ENCODE measurements around the gene FRMPD4. TPM values are rescaled to one million over a fixed set of nuclear protein-coding genes. Genes with fewer than 3 reads are reported as not detected.
A peak's percentile ranks its signal among the peaks of the same experiment; 100 is the strongest.

FRMPD4 gene
- polyA plus RNA-seq, 2 of the 4 experiments (the other 2 are of a cell fraction), result 0.08 to 0.28 TPM

DNA sequence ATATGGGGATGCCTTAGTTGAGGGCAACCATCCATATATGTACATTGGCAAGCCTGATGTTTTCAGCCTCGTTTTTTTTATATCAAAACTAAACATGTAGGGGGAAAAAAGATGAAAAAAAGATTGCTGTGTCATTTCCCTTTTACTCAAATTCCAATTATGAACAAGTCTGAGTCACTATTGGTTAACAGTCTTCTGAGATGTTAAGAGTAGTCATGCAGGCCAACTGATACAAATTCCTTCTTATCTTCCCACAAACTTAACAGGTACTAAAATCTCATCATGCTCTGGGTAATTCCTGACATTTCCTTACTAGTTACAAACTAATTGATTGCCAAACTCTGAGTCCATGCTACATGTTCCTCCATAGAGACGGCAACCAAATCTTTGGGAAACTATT lies 222.1 kb downstream of the FRMPD4 start:
- WGBS (ENCODE audit: missing lambda C conversion rate), result 8% methylated on average over 2 of the region's 2 CpGs
- Histone ChIP-seq H3K9me3 (no peaks in the 10 kb centered on the region), H3K4me2 (peak overlapping the region; percentile 61), H3K4me1 (peaks cover 22% of the 10 kb centered on the region), H3K27ac (peak overlapping the region; percentile 78 to 81), H3K4me3 (no peak overlapping the region)
- peak; percentile 93 for FAIRE-seq
- peak; percentile 80 to 82 for ATAC-seq
- ChIA-PET CTCF (no interaction called here), POLR2A (no interaction called here)
- no peak for TF ChIP-seq CEBPB (IDR thresholded peaks at IDR 0.05)
- TF ChIP-seq GATA3 (IDR thresholded peaks at IDR 0.05; ENCODE audit: borderline replicate concordance), result peak; percentile 15; the same call in 1 of the 2 replicates
- no peak for TF ChIP-seq CHD4 (IDR thresholded peaks at IDR 0.05; ENCODE audit: borderline replicate concordance)
- TF ChIP-seq RAD21 (conservative IDR thresholded peaks at IDR 0.05 in 1 of 2, IDR thresholded peaks at IDR 0.05 in 1 of 2), result no peak
- peak; percentile 72 for TF ChIP-seq MAFK (IDR thresholded peaks at IDR 0.05; ENCODE audit: partially characterized antibody)
- TF ChIP-seq MAZ (IDR thresholded peaks at IDR 0.05; ENCODE audit: borderline replicate concordance, low read depth, low read length), result no peak
- TF ChIP-seq JUNB (IDR thresholded peaks at IDR 0.05), result peak; percentile 25; the same call in 1 of the 2 replicates
- TF ChIP-seq ZNF302 (CRISPR knock-in tag; IDR thresholded peaks at IDR 0.05), result no peak
- no peak for TF ChIP-seq RCOR1 (IDR thresholded peaks at IDR 0.05; ENCODE audit: low read depth, low read length)
- TF ChIP-seq FOSL2 (IDR thresholded peaks at IDR 0.05), result 0 out of 2 replicates have a peak, but pooled peaks have one; percentile 26
- TF ChIP-seq FOSL2 (CRISPR knock-in tag; IDR thresholded peaks at IDR 0.05), result peak; percentile 71
- no peak for TF ChIP-seq NPAS2 (CRISPR knock-in tag; IDR thresholded peaks at IDR 0.05; ENCODE audit: borderline replicate concordance)
- TF ChIP-seq, protein P1, sequence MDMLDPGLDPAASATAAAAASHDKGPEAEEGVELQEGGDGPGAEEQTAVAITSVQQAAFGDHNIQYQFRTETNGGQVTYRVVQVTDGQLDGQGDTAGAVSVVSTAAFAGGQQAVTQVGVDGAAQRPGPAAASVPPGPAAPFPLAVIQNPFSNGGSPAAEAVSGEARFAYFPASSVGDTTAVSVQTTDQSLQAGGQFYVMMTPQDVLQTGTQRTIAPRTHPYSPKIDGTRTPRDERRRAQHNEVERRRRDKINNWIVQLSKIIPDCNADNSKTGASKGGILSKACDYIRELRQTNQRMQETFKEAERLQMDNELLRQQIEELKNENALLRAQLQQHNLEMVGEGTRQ (IDR thresholded peaks at IDR 0.05), result no peak
- TF ChIP-seq CBX2 (IDR thresholded peaks at IDR 0.05; ENCODE audit: borderline replicate concordance, low read depth), result no peak
- TF ChIP-seq HOXB13 (CRISPR knock-in tag; IDR thresholded peaks at IDR 0.05; ENCODE audit: low read depth), result no peak
- TF ChIP-seq, protein P2, sequence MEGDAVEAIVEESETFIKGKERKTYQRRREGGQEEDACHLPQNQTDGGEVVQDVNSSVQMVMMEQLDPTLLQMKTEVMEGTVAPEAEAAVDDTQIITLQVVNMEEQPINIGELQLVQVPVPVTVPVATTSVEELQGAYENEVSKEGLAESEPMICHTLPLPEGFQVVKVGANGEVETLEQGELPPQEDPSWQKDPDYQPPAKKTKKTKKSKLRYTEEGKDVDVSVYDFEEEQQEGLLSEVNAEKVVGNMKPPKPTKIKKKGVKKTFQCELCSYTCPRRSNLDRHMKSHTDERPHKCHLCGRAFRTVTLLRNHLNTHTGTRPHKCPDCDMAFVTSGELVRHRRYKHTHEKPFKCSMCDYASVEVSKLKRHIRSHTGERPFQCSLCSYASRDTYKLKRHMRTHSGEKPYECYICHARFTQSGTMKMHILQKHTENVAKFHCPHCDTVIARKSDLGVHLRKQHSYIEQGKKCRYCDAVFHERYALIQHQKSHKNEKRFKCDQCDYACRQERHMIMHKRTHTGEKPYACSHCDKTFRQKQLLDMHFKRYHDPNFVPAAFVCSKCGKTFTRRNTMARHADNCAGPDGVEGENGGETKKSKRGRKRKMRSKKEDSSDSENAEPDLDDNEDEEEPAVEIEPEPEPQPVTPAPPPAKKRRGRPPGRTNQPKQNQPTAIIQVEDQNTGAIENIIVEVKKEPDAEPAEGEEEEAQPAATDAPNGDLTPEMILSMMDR (IDR thresholded peaks at IDR 0.05), result no peak
- TF ChIP-seq CBX8 (IDR thresholded peaks at IDR 0.05), result no peak
- no peak for TF ChIP-seq NR3C1 (IDR thresholded peaks at IDR 0.05)
- no peak for TF ChIP-seq MYC (IDR thresholded peaks at IDR 0.05; ENCODE audit: borderline replicate concordance, low read length)
- no peak for TF ChIP-seq TFCP2L1 (CRISPR knock-in tag; IDR thresholded peaks at IDR 0.05)
- TF ChIP-seq, protein P3, sequence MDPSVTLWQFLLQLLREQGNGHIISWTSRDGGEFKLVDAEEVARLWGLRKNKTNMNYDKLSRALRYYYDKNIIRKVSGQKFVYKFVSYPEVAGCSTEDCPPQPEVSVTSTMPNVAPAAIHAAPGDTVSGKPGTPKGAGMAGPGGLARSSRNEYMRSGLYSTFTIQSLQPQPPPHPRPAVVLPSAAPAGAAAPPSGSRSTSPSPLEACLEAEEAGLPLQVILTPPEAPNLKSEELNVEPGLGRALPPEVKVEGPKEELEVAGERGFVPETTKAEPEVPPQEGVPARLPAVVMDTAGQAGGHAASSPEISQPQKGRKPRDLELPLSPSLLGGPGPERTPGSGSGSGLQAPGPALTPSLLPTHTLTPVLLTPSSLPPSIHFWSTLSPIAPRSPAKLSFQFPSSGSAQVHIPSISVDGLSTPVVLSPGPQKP (IDR thresholded peaks at IDR 0.05; ENCODE audit: low read depth, low read length), result no peak
- no peak for TF ChIP-seq BHLHE40 (IDR thresholded peaks at IDR 0.05; ENCODE audit: low read depth, low read length)
- TF ChIP-seq ZSCAN20 (CRISPR knock-in tag; IDR thresholded peaks at IDR 0.05), result no peak
- no peak for TF ChIP-seq EP300 (IDR thresholded peaks at IDR 0.05)
- TF ChIP-seq POLR2AphosphoS2 (conservative IDR thresholded peaks at IDR 0.05; ENCODE audit: low read length), result no peak
- TF ChIP-seq HDAC2 (IDR thresholded peaks at IDR 0.05), result no peak
- TF ChIP-seq ESRRA (IDR thresholded peaks at IDR 0.05; ENCODE audit: borderline replicate concordance, low read length), result no peak
- TF ChIP-seq JUN (IDR thresholded peaks at IDR 0.05), result no peak
- TF ChIP-seq POLR2A (IDR thresholded peaks at IDR 0.05; ENCODE audit: low read length), result no peak
- no peak for TF ChIP-seq RNF2 (IDR thresholded peaks at IDR 0.05; ENCODE audit: borderline replicate concordance, low read depth)
- TF ChIP-seq, protein P4, sequence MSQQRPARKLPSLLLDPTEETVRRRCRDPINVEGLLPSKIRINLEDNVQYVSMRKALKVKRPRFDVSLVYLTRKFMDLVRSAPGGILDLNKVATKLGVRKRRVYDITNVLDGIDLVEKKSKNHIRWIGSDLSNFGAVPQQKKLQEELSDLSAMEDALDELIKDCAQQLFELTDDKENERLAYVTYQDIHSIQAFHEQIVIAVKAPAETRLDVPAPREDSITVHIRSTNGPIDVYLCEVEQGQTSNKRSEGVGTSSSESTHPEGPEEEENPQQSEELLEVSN (IDR thresholded peaks at IDR 0.05; ENCODE audit: borderline replicate concordance, low read depth), result no peak
- TF ChIP-seq SREBF2 (IDR thresholded peaks at IDR 0.05), result no peak
- TF ChIP-seq ZC3H11A (IDR thresholded peaks at IDR 0.05), result no peak
- peak; percentile 7 to 68 for DNase-seq (ENCODE audit: low read depth in 1 of 2, low spot score in 1 of 2)

Measured in A549 (cell line).